Measurements from ENCODE around the gene C19orf44.

Gene C19orf44

DNA sequence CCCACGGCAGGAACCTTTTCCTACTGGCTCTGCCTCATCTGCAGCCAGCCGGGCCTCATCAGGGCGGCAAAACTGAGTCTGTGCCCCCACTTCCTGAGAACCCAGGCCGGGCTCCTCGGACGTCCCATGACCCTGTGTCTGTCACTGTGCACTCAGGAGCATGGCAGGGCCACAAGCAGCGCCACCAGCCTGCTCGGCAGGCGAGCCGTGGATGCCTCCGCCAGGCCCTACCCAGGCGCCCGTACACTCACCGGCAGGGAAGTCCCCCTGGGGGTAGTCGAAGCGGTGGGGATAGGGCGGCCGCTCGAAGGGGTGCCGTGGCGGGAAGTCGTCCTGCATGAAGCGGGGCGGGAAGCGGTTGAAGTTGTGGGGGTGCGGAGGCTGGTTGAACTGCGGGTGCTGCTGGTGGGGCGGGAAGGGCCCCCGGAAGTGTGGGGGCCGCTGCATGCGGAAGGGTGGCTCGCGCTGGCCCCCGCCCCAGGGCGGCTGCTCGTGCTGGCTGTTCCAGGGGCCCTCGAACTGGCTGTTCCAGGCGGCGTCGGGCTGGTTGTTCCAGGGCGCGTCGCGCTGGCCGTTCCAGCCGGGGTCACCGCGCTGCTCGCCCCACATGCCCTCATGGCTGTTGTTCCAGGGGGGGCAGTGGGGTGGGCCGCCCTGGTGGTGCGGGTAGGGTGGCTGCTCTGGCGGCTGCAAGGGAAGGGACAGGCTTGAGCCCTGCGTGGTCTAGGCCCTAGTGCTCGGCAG, 29.0 kb downstream of the C19orf44 start:
- no peak overlapping the region for H3K4me3 ChIP-seq (ENCODE audit: low read length)
- DNase-seq (ENCODE audit: low read depth): no peak
- TF ChIP-seq, protein P1, sequence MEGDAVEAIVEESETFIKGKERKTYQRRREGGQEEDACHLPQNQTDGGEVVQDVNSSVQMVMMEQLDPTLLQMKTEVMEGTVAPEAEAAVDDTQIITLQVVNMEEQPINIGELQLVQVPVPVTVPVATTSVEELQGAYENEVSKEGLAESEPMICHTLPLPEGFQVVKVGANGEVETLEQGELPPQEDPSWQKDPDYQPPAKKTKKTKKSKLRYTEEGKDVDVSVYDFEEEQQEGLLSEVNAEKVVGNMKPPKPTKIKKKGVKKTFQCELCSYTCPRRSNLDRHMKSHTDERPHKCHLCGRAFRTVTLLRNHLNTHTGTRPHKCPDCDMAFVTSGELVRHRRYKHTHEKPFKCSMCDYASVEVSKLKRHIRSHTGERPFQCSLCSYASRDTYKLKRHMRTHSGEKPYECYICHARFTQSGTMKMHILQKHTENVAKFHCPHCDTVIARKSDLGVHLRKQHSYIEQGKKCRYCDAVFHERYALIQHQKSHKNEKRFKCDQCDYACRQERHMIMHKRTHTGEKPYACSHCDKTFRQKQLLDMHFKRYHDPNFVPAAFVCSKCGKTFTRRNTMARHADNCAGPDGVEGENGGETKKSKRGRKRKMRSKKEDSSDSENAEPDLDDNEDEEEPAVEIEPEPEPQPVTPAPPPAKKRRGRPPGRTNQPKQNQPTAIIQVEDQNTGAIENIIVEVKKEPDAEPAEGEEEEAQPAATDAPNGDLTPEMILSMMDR (conservative IDR thresholded peaks at IDR 0.05; ENCODE audit: low read length): no peak

DNA sequence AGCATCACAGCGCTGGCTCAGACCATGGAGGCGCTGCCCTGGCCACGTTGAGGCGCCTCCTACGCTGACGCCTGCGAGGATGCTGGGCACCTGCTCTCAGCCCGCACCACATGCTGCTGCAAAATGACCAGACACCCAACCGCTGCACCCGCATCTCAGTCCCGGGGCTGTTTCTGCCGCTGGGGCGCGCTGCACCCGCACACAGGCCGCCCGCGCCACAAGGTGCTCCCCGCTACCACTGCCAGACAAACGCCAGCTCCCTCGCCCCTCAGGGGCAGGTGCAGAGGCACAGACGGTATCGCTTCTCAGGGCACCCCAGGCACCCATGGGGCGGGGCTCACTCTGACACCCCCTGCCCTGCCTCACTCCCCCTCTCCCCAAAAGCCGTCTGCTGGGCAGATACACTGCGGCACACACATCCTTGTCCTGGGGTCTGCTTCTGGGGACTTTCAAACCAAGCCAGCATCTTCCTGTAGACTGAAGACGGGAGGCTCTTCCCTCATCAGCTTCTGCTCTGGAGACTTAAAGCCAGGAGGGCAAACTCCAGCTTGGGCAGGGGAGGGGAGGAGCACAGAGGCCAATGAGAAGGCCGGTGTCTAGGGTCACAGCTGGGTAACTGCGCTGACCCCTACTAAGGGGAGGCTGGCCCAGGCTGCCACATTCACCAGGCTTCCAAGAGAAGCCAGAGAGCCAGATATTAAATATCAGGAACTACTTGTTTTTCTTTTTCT, 29.7 kb downstream of the C19orf44 start:
- DNase-seq (ENCODE audit: low read depth): no peak
- H3K4me3 ChIP-seq (ENCODE audit: low read length): no peak overlapping the region
- TF ChIP-seq, protein P1 (conservative IDR thresholded peaks at IDR 0.05; ENCODE audit: low read length): no peak

DNA sequence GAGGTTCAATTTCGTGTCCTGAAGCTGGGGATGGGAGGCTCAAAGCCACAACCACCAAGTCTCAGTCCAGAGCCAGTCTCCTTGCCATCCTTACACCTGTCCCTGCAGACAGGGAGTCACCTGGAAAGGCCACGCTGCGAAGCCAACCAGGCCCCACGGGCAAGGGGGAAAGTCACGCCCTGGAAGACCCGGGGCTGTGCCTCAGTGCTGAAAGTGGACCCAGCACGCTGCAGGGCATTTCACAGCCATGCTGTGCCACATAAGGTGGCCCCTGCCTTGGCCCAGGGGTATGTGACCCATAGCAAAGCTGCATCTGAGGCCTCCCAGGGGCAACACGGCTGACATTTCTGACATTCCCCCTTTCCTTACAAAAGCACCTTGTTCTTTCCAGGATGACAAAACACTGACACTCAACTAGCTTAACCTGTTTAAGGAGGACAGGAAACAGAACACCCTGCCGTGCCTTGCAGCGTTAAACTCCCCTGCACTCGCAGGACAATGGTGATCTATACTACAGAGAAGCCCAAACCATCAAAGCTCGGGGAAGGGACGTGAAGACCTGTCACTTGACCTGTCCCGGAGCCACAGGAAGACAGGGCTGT, 31.2 kb downstream of the C19orf44 start:
- H3K4me3 ChIP-seq (ENCODE audit: low read length): no peak overlapping the region
- DNase-seq (ENCODE audit: low read depth): no peak
- TF ChIP-seq, protein P1 (conservative IDR thresholded peaks at IDR 0.05; ENCODE audit: low read length): no peak

- TF ChIP-seq, protein P1 (conservative IDR thresholded peaks at IDR 0.05; ENCODE audit: low read length): peak; percentile 28
- no peak overlapping the region for H3K4me3 ChIP-seq (ENCODE audit: low read length)
- DNase-seq (ENCODE audit: low read depth): no peak
These were observed 31.9 kb downstream of the C19orf44 start for GRCh38 chr19:16527971-16528521.

- TF ChIP-seq, protein P1 (conservative IDR thresholded peaks at IDR 0.05; ENCODE audit: low read length): no peak
- H3K4me3 ChIP-seq (ENCODE audit: low read length): no peak overlapping the region
- no peak for DNase-seq (ENCODE audit: low read depth)
These were observed 33.4 kb downstream of the C19orf44 start for GRCh38 chr19:16529466-16530144.

DNA sequence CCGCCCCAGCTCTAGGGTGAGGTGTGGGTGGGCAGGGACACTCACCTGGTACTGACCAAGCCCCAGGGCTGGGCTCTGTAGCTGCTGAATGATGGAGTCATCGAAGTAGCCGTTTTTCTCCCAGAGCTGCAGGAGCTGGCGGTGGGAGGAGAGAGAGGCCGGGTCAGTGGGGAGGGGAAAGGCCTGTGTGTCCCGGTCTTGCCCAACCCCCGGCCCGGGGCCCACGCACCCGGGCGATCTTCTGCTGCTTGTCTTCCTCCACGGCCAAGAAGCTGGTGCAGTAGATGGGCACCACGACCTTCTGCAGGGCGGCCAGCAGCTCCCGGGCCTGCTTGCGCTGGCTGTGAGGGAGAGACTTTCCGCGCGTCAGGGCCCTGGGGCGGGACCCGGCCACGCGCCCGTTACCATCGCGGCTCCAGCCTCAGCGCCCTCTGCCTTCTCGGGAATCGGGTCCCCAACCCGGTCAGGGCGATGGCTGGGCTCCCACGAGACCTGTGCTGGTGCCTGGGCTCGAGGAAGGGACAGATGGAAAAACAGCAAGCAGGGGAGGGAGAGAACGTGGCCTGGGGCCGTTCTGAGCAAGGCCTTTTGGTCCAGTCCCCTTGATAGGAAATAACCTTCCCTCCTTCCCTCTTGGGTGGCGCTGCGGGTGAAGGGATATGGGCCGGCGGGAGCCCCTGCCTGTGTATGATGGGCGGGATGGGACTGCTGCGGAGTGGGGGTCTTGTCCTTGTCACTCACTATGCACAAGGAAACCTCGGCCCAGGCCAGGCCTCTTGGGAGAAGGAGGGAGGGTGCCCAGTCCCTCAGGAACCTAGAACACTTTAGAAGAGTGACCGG, 34.6 kb downstream of the C19orf44 start:
- H3K4me3 ChIP-seq (ENCODE audit: low read length): no peak overlapping the region
- no peak for DNase-seq (ENCODE audit: low read depth)
- TF ChIP-seq, protein P1 (conservative IDR thresholded peaks at IDR 0.05; ENCODE audit: low read length): no peak

Data from AG10803 (cell line).